GM21381 (cell line): ENCODE measurements around the gene GRAMD4.
"Not testable (repeated sequence)": the region's sequence is repeated elsewhere in the genome, so short reads cannot be mapped to it uniquely, and the experiment has no call there.

Source experiments
- ATAC-seq: cut with Tn5 transposase; IDR thresholded peaks from one replicate; pipeline ENCODE4 v1.9.1; 2021; ENCODE audit warnings: mild to moderate bottlenecking, moderate library complexity; ENCODE audit not compliant: unreplicated experiment

Gene GRAMD4

DNA sequence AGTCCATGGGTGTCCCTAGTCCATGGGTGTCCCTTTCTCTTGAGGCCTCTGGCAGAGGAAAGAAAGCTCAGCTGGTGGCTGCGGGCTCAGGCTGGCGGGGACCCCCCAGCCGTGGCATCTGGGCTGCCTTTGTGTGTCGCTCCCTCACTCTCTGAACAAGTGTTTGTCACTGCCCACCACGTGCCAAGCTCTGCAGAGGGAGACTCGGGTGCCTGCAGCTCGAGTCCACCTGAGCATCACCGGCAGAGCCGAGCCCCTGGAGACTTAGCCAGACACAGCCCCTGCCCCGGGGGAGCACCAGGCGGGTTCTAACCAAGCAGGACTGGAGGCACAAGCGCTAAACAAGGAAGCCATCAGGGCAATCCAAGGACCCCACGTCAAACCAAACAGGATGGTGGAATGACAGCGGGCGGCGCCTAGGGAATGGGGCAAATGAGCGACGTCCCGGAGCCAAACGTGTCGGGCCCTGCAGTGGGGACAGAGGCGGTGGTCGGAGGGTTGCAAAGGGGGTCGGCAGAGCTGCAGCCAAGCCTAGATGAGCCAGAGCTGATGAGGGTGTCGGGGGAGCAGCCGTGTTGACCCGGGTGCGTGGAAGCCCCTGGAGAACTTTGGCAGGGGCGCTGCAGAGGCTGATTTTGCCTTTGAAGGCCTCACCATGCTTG lies 2.1 kb upstream of the GRAMD4 start:
- no peak for ATAC-seq

DNA sequence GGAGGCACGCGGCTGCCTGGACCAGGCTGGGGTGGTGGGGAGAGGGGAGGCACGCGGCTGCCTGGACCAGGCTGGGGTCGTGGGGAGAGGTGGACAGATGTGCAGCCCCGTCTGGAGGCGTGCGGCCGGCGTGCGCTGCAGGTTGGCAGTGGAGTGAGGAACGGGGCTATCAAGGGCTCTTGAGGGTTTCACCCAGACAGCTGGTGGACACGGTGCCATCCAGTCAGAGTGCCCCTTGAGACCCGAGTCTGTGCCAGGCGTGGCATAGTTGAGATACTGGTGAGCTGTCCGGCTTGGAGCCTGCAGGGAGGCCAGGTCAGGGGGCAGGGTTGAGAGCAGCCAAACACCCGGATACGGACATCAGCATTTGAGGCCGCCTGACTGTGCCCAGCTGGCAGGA lies 1.5 kb upstream of the GRAMD4 start:
- no peak for ATAC-seq

DNA sequence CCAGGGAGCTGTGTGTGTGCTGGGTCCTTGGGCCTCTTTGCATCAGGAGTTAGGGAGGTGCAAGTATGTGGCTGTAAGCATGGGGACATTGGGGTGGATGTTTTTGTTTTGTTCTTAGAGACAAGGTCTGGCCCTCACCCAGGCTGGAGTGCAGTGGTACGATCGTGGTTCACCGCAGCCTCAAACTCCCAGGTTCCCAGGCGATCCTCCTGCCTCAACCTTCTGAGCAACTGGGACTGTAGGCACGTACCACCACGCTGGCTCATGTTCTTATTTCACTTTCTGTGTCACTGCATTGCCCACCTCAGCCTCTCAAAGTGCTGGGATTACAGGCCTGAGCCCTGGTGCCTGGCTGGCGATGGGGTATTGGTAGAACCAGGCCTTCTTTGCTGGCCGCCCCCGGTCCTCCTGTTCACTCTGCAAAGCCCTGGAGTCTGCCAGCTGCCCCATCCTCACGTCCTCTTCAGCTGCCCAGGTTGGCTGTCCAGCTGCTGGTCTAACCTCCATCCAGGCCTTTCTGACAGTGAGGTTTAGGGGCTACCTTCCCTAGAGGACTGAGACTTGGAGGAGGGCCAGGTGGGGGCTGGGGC lies 851 bp upstream of the GRAMD4 start:
- no peak for ATAC-seq

DNA sequence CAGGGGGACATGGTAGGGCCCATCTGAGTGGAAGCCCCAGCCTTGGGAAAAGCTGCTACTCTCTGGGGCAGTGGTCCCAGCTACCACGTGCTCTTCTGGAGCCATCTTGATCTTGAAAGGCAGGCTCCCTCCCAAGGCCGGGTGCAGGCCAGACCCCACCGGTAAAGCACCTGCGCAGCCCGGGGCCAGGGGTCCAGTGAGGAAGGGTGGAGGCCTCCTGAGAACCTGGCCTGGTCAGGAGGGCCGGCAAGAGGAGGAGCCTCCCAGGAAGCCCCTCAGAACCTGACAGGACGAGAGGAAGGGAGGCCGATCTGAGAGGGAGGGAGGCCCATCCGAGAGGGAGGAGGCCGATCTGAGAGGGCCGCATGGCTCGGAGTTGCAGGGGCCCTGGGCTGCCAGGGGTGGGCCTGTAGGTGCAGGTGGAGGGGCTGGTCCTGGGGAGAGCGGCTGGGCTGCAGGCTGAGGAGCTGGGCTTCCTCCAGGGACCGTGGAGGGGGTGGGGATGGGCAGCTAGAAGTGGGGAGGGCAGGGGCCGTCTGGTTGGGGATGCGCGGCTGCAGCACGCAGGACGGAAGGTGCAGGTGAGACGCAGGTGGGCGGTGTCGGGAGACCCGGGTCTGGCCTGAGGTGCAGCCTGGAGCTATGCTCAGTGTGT lies 529 bp downstream of the GRAMD4 start:
- no peak for ATAC-seq

DNA sequence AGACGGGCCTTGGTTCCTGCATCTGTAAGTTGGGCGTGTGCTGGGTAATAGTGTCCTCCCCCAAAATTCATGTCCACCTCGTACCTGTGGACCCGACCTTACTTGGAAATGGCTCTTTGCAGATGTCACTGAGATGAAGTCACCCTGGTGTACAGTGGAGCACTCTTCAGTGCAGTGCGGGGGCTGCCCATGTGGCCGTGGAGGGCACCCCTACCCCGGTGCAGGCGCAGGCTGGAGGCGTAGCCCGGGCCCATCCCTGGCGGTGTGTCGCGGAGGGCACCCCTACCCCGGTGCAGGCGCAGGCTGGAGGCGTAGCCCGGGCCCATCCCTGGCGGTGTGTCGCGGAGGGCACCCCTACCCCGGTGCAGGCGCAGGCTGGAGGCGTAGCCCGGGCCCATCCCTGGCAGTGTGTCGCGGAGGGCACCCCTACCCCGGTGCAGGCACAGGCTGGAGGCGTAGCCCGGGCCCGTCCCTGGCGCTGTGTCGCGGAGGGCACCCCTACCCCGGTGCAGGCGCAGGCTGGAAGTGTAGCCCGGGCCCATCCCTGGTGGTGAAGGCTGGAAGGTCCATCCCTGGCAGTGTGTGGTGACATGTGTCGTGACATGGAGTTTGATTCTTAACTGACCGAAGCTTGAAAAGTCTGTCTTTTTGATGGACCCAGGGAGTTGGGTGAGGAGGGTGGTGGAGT lies 1.2 kb downstream of the GRAMD4 start:
- ATAC-seq: not testable (repeated sequence)

DNA sequence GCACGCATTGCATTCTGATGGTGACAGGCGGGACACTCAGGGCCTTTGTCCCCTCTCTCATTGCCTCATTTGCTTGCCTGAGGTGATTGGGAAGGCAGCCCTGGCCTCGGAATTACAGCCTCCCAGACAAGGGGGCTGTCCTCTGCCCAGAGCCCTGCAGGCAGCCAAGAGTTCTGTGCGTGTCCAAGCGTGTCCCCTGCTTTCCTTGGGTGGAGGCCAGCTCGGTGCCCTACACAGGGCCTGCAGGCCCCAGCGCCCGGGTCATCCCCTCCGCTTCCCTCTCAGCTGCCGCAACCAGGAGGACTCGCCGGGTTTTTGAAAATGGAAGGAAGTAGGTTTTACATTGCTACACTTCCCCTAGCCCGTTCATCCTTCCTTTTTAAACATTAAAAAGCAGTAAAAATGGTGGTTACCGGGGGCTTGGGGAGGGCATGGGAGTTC lies 1.9 kb downstream of the GRAMD4 start:
- no peak for ATAC-seq

DNA sequence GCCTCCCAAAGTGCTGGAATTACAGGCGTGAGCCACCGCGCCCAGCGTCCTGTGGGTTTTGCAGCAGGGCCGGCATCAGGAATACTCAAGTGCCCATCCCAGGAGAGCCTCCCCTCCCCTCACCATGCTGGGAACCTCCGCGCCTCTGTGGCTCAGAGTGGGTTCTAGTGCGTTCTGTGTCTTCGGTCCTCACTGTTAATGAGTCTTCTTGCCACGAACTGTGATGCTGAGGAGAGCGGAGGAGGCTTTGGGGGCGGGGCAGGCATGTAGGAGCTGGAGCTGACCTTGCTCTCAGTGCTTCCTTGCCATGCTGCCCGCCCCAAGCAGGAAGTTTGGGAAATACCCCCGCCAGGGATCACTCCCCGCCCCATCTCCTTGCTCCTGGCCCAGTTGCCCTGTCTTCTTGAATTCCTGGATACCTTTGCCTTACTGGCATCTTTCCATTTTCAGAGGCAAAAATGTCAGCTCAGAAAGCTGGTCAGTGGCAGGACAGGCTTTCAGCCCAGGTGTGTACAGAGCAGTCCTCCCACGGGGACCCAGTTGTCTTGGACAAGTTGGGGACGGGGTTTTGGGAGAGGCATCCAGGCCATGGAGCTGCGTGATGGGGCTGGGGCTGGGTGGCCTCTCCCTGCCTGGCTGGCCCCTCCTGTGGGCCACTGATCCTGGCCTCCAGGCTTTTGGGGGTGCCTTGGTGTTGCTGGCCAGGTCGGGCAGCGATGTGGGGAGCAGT lies 5.1 kb downstream of the GRAMD4 start:
- no peak for ATAC-seq

DNA sequence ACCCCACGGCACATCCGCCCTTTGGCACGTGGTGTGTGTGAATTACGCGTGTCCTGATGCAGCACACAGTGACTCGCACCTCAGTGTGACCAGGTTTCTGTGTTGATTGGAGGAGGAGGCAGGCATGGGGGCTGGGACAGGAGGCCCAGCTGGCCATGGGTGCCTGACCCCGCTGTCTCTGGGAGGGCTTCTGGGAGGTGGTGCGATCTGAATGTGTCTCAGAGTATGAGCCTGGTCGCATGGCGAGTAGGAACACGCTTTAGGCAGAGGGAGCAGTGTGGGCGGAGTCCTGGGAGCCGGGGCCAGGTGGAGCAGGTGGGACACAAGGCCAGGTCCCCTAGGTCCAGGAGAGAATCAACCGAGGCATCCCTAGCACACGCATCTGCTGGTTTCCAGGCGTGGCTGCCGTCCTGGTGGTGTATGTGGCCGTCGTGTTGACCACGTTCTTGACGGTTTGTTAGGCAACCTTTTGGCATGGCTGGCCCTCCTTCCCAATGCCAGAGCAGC lies 5.7 kb downstream of the GRAMD4 start:
- ATAC-seq: no peak

- ATAC-seq: no peak
Observed at GRCh38 chr22:46626356-46626755, 6.2 kb downstream of the GRAMD4 start.

- ATAC-seq: no peak
Observed at GRCh38 chr22:46626911-46627805, 7.0 kb downstream of the GRAMD4 start.

GRCh38 chr22:46627806-46628482 lies 7.8 kb downstream of the GRAMD4 start:
- ATAC-seq: no peak

GRCh38 chr22:46628756-46629155 lies 8.6 kb downstream of the GRAMD4 start:
- no peak for ATAC-seq

DNA sequence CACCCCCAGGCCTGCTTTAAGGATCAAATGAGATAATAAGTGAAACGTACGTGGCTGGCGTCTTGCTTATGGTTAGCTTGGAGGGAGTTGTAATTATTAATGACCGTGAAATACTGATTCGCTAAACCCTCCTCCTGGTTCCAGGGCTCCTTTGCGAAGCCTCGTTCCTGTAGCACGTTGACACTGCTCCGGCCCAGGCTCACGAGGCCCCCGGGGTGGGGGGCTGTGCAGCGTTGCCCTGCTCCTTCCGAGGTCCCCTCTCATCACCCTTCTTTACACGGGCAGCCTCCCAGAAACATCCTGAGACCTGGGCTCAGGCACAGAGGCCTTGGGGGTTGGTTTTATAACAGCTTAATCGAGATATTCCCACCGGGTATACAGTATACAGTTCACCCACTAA lies 9.1 kb downstream of the GRAMD4 start:
- no peak for ATAC-seq

DNA sequence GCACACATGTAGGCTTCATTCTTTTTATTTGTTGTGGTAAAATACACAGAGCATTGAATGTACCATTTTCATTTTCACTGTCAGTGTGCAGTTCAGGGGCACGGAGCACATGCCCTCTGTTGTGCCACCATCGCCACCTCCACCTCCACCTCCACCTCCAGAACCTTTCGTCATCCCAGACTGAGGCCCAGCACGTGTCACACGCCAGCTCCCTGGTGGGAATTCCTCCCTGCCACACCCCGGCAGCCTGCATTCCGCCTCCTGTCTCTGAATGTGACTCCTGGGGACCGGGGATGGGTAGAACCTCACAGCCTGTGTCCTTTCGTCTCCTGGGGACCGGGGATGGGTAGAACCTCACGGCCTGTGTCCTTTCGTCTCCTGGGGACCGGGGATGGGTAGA lies 10.9 kb downstream of the GRAMD4 start:
- no peak for ATAC-seq

DNA sequence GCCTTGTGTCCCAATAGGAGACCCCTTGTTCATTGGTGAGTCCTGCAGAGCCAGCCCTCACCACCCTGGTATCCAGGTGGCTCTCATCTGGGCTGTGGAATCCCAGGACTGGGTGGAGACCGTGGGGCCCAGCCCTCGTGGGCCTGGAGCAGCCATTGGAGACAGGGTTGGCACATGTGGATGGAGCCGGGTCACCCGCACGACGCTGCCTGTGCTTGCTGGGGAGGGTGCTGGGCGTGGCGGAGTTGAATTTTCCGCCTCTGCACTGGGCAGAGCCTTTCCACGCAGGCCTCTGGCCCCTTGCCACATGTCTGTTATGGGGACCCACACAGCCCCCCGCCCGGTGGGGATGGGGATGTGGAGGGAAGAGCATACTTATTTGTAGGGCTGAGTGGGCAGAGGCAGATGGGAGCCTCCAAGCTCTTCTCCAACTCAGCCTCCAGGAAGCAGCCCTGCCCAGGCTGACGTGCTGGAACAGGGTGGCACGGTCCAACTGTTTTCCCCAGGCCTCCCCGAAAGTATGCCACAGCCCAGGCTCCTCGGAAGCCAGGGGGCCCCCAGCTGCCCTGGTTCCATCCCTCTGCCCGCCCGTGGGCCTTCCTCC lies 12.6 kb downstream of the GRAMD4 start:
- no peak for ATAC-seq

DNA sequence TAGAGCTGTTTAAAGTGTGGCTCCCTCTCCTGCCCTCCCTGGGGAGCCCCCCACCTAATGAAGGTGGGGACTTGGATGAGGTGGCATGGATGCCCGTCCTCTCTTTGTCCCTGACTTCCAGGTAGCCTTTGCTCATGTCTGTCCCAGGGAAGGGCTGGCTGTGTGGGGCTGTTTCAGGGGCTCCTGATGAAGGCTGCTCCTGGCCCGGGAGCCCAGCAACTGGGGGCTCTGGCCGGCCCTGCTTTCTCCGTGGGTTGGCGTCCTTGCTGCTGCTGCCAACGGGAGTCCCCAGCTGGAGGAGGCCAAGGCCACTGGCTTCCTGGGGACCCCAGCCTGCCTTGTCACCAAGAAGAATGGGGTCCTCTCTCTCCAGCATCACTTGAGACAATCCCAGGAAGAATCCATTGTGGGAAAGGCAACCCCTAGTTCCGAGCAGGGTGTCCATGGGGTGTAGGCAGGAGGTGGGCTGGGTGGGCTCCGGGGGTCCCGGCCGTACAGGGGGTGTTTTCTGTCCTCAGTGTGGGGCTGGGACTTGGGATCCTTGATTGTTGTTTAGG lies 13.2 kb downstream of the GRAMD4 start:
- ATAC-seq: no peak

GRCh38 chr22:46634011-46634699 lies 14.0 kb downstream of the GRAMD4 start:
- ATAC-seq: no peak
